NCI-H128 (cell line): ENCODE measurements around the gene PIAS4.
A peak's percentile ranks its signal among the peaks of the same experiment; 100 is the strongest.
"Not testable (repeated sequence)": the region's sequence is repeated elsewhere in the genome, so short reads cannot be mapped to it uniquely, and the experiment has no call there.

Source experiments
- DNase-seq: peaks from one replicate; lab custom pipeline; 2025; ENCODE audit not compliant: unreplicated experiment; lab: John Stamatoyannopoulos, UW

The PIAS4 gene, protein sequence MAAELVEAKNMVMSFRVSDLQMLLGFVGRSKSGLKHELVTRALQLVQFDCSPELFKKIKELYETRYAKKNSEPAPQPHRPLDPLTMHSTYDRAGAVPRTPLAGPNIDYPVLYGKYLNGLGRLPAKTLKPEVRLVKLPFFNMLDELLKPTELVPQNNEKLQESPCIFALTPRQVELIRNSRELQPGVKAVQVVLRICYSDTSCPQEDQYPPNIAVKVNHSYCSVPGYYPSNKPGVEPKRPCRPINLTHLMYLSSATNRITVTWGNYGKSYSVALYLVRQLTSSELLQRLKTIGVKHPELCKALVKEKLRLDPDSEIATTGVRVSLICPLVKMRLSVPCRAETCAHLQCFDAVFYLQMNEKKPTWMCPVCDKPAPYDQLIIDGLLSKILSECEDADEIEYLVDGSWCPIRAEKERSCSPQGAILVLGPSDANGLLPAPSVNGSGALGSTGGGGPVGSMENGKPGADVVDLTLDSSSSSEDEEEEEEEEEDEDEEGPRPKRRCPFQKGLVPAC

DNA sequence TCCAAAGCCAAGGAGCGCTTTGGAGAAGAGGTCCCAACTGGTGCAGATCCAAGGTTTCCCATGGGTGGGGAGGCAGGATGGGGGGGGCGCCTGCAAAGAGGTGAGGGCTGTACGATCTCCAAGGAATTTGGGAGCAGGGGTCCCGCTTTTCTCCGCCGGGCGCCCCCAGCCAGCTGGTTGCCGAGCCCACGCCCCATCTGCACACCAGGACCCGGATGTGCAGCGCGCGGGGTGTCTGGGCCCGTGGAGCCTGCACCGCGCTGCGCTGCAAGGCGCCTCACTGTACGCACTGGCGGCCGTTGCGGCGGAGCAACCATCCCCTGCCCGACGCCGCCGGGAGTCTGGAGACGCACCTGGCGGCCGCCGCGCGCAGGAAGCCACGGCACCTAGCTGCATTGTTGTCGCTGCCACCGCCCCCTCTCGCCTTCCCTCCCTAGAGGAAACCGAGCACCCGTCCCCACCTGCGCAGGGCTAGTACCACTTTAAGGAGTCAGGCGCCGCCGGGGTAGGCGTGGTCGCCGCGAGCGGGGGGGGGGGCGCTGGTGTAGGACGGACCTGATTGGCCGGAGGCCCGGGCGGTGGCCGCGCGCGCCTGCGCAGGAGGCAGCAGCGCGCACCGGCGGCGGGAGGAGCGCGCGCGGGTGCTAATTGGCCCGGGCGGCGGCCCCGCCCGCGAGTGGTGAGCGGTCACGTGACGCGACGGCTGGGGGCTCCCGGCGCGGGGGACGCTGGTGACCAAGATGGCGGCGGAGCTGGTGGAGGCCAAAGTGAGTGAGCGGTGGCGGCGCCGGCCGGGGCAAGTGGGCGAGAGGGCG is at the start of gene PIAS4:
TSS of gene PIAS4 (plus strand) at position 716 of the 815 bp plus-strand sequence. CDS start at position 741, 25 bp downstream.
- DNase-seq = peak; percentile 93

DNA sequence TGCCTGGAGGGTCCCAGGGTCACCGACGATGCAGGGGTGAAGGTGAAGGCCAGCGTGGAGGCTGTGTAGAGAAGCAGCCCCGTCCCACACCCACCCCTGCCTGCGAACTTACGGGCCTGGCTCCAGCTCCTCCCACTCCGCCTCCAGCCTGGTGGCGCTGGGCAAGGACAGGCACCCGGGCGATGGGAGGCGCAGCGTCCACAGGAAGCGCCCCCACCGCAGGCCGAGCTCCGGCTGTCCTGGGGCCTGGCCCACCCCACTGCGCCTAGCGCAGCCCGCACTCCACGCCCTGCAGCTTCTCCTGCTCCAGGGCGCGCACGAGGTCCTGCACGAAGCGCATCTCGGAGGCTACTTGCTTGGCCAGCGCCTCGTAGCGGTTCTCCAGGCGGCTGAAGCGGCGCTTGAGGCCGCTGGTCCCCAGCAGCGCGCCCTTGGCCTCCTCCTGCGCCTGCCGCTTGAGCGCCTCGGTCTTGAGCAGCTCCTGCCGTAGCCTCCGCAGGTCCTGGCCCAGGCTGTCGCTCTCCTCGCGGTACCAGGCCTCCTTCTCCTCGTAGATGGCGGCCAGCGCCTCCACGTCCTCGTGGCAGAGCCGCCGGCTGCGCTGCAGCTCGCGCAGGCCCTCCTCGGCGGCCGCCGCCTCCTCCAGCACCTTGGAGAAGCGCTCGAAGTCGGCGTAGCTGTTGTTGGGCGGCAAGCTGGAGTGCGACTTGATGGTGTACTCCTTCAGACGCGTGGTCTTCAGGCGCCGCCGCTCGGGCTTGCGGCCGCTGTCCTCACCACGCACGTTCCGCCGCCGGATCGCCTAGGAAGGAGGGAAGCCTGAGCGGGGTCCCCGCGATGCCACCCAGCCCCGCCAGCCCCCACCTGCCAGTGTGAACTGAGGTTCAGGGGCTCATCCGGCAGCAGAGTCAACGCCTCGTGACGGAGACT is 48.4 kb upstream of the PIAS4 start:
- DNase-seq = no peak

DNA sequence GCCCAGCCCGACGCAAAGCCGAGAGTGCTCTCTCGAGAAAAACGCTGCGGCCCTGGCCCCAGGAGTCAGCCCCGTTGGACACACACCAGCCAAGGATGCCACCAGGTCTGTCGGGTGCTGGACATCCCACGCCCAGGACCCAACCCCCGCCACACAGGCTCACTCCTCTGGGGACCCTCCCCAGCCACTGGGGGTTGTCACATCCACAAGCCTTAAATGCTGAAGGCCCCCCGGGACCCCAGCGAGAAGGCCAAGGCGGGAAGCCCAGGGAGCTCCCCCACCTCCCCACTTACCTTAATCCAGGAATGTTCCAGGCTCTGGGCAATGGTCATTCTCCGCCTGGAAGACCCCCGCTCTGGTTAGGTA is 47.8 kb upstream of the PIAS4 start:
- DNase-seq = no peak

DNA sequence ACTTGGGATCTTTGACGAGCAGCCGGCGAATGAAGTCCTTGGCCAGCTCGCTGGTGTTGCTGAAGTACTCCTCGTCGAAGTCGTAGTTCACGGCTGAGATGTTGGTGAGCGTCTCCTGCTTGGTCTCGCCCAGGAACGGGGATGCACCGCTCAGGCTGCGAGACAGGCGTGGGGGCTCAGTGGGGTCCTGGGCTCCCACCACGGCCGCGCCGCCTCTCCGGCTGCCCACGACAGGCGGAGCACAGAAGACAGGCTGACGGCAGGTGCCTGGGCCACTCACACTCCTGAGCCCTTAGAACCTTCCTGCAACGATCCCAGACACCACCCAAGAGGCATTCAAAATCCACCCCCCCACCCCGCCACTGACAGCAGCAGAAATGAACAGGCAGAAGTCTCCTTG is 46.5 kb upstream of the PIAS4 start:
- no peak for DNase-seq

DNA sequence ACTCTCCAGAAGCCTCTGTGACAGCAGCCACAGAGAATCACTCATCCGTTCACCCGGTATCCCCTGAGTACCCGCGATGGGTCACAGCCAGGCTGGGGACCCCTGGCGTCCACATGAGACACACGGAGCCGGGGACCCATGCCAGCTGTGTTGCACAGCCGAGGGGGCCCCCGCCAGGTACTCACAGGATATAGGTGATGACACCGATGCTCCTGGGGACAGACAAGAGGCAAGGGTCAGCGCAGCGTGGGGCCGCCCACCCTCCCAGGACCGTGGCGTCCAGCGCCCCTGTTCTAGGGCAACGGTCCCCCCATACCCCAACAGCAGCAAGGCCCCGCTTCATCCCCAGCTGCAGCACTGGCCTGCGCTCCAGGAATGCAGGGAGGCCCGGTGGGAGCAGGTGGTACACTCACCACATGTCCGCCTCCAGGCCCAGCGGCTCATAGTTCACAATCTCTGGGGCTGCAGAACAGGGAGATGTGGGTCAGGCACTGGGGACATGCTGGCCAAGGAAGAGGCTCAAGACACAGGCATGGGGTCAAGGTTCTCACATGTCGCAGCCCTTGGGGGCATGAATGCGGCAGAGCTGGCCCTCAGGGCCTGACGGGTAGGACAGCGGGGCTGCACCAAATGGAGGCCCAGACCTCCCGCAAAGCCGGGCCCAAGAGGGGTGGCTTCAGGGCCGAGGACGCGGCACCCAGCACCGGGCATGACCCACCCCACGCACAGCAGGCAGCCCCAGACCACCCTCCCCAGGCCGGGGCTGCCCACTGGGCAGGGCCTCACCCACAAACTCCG is 43.9 kb upstream of the PIAS4 start:
- DNase-seq = no peak

DNA sequence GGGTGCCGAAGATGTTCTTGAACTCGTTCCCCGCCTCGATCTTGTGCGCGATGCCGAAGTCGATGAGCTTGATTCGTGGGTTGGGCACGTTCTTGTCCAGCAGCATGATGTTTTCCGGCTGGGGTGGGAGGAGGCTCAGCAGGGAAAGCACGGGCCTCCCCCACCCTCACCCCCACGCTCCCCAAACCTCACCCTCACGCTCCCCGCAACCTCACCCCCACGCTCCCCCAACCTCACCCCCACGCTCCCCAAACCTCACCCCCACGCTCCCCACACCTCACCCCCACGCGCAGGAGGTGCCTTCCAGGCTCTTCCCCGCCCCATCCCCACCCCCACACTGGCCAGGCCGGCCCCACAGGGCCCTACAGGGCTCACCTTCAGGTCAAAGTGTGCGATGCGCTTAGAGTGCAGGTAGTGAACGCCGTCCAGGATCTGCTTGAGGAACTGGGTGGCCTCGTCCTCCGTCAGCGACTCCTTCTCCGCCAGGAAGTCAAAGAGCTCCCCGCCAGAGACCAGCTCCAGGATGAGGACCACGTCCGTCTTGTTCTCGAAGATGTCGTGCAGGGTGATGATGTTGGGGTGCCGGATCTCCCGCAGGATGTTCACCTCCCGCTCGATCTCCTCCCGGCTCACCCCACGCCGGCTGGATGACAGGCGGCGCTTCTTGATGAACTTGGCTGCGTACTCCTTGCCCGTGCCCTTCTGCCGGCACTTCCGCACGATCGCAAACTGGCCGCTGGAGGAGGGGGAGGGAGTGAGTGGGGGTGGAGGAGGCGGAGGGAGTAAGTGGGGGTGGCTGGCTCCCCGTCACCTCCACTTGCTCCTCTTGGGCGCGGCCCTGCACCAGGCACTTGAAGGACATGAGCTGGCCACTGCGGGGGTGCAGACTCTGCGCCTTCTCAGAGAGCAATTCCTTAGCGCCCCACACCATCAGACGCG is 43.0 kb upstream of the PIAS4 start:
- DNase-seq = no peak

DNA sequence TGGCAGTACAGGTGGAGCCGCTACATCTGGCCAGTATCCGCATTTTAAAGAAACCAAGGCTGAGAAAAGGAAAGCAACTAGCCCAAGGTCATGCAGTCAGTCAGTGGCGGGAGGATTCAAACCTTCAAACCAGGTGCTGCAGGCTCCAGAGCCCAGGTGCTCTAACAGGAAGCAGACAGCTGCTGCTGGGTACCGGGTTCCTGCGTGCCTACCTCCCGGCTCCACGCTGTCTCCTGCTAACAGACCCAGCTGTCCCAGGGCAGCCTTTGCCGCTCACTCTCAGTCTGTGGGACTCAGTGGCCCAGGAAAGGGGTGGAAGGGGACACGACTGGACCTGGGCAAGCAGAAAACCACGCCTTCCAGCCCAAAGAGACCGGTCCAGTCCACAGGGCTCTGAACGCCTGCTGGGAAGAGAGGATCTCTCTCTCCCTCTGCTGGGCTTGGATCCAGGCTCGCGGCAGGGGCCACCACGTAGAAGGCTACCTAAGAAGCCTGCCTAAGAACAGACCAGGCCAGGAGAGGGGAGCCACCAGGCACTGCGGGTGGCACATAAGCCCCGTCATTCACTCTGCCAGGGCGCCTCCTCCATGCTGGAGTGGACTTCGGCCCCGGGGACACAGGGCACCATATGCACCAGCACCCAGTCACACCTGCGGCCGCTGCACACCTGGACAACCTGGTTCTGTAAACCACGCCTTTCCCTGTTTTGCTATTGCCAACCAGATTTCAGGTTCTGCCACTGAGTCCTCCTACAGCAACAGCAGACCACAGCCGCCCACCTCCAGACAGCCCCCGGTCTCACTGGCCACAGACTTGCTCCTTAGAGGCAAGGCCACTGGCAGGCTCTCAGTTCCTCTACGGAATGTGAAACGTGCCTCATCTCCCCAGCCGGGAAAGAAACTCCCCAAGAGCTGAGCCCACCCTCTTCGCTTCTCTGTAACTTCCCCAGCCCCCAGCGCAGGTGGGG is 41.2 kb upstream of the PIAS4 start:
- DNase-seq = no peak

DNA sequence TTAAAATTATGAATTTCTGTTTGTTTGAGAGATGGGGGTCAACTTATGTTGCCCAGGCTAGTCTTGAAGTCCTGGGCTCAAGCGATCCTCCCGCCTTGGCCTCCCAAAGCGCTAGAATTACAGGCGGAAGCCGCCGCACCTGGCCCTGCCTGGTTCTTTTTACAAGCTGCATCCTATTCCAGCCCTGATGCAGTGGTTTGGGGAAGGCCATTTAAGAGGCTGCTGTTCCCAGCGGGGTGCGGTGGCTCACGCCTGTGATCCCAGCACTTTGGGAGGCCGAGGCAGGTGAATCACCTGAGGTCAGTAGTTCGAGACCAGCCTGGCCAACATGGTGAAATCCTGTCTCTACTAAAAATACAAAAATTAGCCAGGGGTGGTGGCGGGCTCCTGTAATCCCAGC is 39.6 kb upstream of the PIAS4 start:
- not testable (repeated sequence) for DNase-seq

DNA sequence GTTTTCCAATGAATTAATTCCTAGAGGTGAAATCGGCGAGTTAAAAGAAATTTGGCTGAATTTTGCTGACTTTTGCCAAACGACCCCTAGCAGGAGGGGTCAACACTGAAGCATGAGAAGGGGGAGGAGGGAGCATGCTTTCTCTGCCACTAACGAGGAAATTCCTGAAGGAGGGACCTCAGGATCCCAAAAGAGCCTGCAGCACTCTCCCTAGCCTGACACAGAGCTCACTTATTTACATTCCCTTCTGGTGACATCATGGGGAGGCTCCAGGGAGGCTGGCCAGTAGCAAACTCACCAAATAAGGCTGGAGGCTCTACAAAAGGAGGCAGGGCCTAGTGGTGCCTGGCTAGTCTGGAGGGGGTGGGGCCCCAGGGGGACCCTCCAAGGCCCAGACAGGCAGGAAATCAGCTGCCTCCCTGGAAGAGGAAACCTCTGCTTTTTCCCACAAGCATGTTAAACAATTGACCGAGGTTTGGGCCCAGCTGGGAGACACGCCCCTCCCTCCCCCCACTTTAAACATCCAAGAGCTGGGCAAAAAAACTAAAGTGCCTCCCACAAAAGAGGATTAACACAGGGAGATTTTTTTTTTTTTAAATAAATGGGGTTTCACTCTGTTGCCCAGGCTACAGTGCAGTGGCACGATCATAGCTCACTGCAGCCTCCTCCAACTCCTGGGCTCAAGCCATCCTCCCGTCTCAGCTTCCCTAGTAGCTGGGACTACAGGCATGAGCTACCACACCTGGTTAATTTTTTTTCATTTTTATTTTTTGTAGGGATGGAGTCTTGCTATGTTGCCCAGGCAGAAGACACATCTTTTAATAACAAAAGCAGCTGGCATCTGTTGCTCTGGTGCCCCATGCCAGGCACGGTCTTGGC is 38.7 kb upstream of the PIAS4 start:
- DNase-seq = no peak

DNA sequence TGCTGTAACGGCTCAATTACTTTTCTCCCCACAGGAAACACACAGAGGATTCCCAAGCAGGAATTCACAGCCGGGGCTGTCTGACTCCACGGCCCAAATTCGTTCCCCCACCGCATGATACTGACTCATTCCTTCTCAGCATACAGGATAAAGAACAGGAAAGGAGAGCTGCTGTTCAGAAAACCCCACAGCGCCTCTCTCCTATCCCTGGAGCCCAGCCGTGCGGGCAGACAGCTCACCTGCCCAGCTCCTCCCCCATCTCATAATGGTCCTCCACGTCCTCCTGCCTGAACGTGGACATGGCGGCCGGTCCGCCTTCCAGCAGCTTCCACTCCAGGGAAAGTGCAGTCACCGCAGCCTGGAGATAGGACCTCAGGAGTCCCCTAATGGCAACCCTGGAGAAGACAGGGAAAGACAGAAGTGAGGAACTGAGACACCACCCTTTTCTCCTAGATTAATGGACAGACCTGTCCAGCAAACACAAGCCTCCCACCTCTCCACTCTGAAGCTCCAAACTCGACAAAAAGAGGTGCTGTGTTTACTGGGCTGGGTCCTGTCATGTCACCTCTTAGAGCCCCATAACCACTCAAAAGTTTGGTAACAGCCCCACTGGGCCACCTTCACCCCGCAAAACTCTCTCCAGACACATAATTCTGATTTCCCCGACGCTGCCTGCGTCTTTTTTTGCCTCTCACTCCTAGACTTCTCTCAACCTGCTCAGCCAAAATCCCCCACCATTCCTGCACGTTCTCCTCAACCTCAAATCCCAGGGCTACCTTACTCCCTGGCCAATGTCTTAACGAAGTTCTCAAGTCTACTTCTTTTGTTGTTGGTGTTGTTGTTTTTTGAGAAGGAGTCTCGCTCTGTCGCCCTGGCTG is 37.9 kb upstream of the PIAS4 start:
- no peak for DNase-seq

DNA sequence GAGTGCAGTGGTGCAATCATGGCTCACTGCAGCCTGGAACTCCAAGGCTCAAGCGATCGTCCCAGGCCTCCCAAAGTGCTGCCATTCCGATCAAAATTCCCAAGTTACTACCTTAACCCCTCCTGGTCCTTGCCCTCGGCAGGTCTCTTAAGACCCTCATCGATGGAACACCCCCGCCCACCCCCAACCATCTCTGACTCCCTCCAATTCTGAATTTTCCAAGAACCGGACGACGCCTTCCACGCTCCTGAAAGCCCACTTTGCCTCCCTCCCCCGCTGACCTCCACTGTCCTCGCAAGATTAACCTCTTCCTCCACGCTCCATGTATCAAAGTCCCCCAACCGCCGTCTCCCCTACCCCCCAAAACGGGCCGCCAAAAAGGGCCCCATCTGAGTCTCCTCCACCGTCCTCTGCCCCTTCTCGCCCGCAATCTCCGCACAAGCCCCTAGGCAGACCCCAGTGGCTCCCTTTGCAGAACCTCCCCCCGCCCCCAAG is 37.2 kb upstream of the PIAS4 start:
- no peak for DNase-seq

DNA sequence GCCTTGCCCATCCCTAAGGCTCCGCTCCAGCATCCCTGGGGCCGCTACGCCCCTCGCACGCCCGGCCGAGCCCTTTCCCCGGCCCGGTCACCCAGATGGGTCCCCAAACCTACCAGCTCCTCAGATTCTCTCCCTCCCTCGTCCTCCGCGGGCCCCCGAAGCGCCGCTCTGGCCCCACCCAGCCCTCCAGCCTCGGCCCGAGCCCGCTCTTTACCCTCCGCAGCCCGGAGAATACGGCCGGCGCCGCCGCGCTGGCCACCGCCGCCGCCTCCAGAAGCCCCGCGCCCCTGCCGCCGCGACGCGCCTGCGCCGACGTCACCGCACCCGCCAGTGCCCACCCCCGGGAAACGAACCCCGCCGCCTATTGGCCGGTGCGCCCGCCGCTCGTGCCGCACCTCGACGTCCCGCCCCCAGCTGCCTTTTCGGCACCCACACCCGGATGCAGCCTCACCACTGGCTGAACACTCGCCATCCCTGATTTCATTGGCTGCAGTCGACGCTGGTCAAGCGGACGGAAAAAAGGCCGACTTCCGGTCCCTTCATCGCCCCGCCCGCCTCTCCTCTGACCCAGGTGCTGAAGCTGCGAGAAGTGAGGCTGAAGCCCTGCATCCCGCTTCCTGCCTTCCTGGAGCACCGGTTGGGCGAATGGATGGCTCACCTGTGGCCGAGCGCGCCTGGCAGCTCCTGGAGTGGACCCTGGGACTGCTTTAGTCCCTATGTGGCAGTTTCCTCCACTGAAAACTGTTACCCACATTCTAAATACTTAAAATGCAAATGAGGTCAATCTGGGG is 36.5 kb upstream of the PIAS4 start, which contains the start of gene DAPK3:
TSS of gene DAPK3 (minus strand) at position 292 of the 791 bp plus-strand sequence. CDS start 1,364 bp downstream, outside the sequence.
- peak; percentile 96 for DNase-seq

DNA sequence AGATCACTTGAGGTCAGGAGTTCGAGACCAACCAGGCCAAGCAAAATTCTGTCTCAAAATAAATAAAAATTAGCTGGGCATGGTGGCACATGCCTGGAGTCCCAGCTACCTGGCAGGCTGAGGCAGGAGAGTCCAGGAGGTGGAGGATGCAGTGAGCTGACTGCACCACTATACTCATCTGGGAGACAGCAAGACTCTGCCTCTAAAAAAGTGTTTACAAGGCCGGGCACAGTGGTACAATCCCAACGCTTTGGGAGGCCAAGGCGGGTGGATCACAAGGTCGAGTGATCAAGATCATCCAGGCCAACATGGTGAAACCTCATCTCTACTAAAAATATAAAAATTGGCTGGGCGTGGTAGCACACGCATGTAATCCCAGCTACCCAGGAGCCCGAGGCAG is 32.4 kb upstream of the PIAS4 start:
- DNase-seq = no peak

DNA sequence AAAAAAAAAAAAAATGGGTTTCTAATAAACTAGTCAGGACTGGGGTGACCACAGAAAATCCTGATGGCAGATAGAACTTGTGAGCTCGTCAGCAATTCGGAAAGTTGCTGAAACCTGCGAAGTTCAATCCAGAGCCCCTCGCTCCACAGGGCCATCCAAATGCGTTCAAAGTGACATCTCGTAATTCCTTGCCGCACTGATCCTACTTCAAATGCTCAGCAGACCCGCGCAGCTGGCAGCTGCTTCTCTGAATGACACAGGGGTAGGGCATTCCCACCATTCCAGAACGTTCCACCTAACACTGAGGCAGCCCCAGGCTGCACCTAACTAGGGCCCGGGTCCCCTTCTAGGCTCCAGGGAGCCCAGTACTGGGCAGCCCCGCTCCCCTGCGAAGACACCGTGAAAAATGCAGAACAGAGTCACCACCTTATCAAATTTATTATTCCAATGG is 31.9 kb upstream of the PIAS4 start:
- no peak for DNase-seq
